Measurements from ENCODE around the gene KDM1A.
"Not testable (repeated sequence)": the region's sequence is repeated elsewhere in the genome, so short reads cannot be mapped to it uniquely, and the experiment has no call there.

The KDM1A gene

GRCh38 chr1:23019094-23019862 is at the start of gene KDM1A:
TSS of gene KDM1A (plus strand) at chr1:23019468. CDS start at chr1:23019597, 129 bp downstream.
- Histone ChIP-seq H3K9ac (ENCODE audit: low read depth in 1 of 2, low read length in 2 of 2) (peak within 1 kb of the TSS; percentile 78 to 79), H3K27me3 (ENCODE audit: control insufficient read depth in 2 of 2, insufficient read depth in 2 of 2, low read length in 2 of 2) (no peaks in the 10 kb centered on the region), H3K4me1 (ENCODE audit: control insufficient read depth in 2 of 2, insufficient read depth in 2 of 2, low read length in 2 of 2) (peaks cover 2 to 4% of the 10 kb centered on the region in 2 donors), H3K27ac (ENCODE audit: low read depth in 2 of 2, low read length in 2 of 2) (peak within 1 kb of the TSS; percentile 80 to 89), H3K4me3 (ENCODE audit: low read length in 2 of 2) (peak within 1 kb of the TSS; percentile 97 to 98), H3K36me3 (ENCODE audit: control insufficient read depth in 2 of 2, insufficient read depth in 2 of 2, low read length in 2 of 2) (no peaks in the 10 kb centered on the region), H3K9me3 (ENCODE audit: control insufficient read depth in 2 of 2, low read length in 2 of 2) (no peaks in the 10 kb centered on the region)

DNA sequence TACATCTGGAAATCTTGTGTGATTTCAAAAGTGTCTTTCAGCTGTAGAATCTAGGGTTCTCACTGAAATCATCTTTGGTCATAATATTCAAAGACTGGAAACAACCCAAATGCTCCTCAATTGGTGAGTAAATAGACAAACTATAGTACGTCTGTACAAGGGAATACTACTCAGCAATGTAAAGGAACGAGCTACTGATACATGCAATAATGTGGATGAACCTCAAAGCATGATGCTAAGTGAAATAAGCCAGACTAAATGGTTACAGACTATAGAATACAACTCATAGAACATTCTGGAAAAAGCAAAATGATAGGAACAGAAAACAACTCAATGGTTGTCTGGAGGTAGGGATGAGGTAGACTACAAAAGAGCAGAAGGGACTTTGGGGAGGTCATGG is 49.2 kb upstream of the KDM1A start:
- Histone ChIP-seq H3K4me3 (ENCODE audit: low read length in 2 of 2) (no peak overlapping the region), H3K9me3 (ENCODE audit: control insufficient read depth in 2 of 2, low read length in 2 of 2) (no peaks in the 10 kb centered on the region), H3K27ac (ENCODE audit: low read depth in 2 of 2, low read length in 2 of 2) (no peak overlapping the region), H3K4me1 (ENCODE audit: control insufficient read depth in 2 of 2, insufficient read depth in 2 of 2, low read length in 2 of 2) (peaks cover 0 to 3% of the 10 kb centered on the region in 2 donors), H3K27me3 (ENCODE audit: control insufficient read depth in 2 of 2, insufficient read depth in 2 of 2, low read length in 2 of 2) (peaks cover 0 to 2% of the 10 kb centered on the region in 2 donors), H3K9ac (ENCODE audit: low read depth in 1 of 2, low read length in 2 of 2) (no peak overlapping the region), H3K36me3 (ENCODE audit: control insufficient read depth in 2 of 2, insufficient read depth in 2 of 2, low read length in 2 of 2) (no peaks in the 10 kb centered on the region)

- peaks cover 0 to 3% of the 10 kb centered on the region in 2 donors for H3K4me1 ChIP-seq (ENCODE audit: control insufficient read depth in 2 of 2, insufficient read depth in 2 of 2, low read length in 2 of 2)
- H3K36me3 ChIP-seq (ENCODE audit: control insufficient read depth in 2 of 2, insufficient read depth in 2 of 2, low read length in 2 of 2) = no peaks in the 10 kb centered on the region
- H3K27me3 ChIP-seq (ENCODE audit: control insufficient read depth in 2 of 2, insufficient read depth in 2 of 2, low read length in 2 of 2) = peaks cover under 1 to 2% of the 10 kb centered on the region in 2 donors
- H3K9me3 ChIP-seq (ENCODE audit: control insufficient read depth in 2 of 2, low read length in 2 of 2) = no peaks in the 10 kb centered on the region
- no peak overlapping the region for H3K9ac ChIP-seq (ENCODE audit: low read depth in 1 of 2, low read length in 2 of 2)
- H3K27ac ChIP-seq (ENCODE audit: low read depth in 2 of 2, low read length in 2 of 2) = no peak overlapping the region
- H3K4me3 ChIP-seq (ENCODE audit: low read length in 2 of 2) = no peak overlapping the region
These were observed 48.1 kb upstream of the KDM1A start for GRCh38 chr1:22971161-22971560.

GRCh38 chr1:22971611-22972405 is 47.5 kb upstream of the KDM1A start:
- H3K4me3 ChIP-seq (ENCODE audit: low read length in 2 of 2) = no peak overlapping the region
- peaks cover 2 to 3% of the 10 kb centered on the region in 2 donors for H3K27me3 ChIP-seq (ENCODE audit: control insufficient read depth in 2 of 2, insufficient read depth in 2 of 2, low read length in 2 of 2)
- H3K9me3 ChIP-seq (ENCODE audit: control insufficient read depth in 2 of 2, low read length in 2 of 2) = no peaks in the 10 kb centered on the region
- peaks cover 0 to 5% of the 10 kb centered on the region in 2 donors for H3K4me1 ChIP-seq (ENCODE audit: control insufficient read depth in 2 of 2, insufficient read depth in 2 of 2, low read length in 2 of 2)
- H3K36me3 ChIP-seq (ENCODE audit: control insufficient read depth in 2 of 2, insufficient read depth in 2 of 2, low read length in 2 of 2) = no peaks in the 10 kb centered on the region
- H3K9ac ChIP-seq (ENCODE audit: low read depth in 1 of 2, low read length in 2 of 2) = no peak overlapping the region
- no peak overlapping the region for H3K27ac ChIP-seq (ENCODE audit: low read depth in 2 of 2, low read length in 2 of 2)

GRCh38 chr1:22972760-22973159 is 46.5 kb upstream of the KDM1A start, which contains the start of gene LACTBL1:
TSS of gene LACTBL1 (minus strand) at chr1:22972866. CDS start at chr1:22972316, 550 bp downstream.
- H3K9ac ChIP-seq (ENCODE audit: low read depth in 1 of 2, low read length in 2 of 2) = no peak within 1 kb of the TSS
- H3K4me3 ChIP-seq (ENCODE audit: low read length in 2 of 2) = no peak within 1 kb of the TSS
- no peak within 1 kb of the TSS for H3K27ac ChIP-seq (ENCODE audit: low read depth in 2 of 2, low read length in 2 of 2)
- peaks cover 0 to 5% of the 10 kb centered on the region in 2 donors for H3K4me1 ChIP-seq (ENCODE audit: control insufficient read depth in 2 of 2, insufficient read depth in 2 of 2, low read length in 2 of 2)
- H3K9me3 ChIP-seq (ENCODE audit: control insufficient read depth in 2 of 2, low read length in 2 of 2) = no peaks in the 10 kb centered on the region
- no peaks in the 10 kb centered on the region for H3K36me3 ChIP-seq (ENCODE audit: control insufficient read depth in 2 of 2, insufficient read depth in 2 of 2, low read length in 2 of 2)
- H3K27me3 ChIP-seq (ENCODE audit: control insufficient read depth in 2 of 2, insufficient read depth in 2 of 2, low read length in 2 of 2) = peaks cover 2 to 3% of the 10 kb centered on the region in 2 donors

DNA sequence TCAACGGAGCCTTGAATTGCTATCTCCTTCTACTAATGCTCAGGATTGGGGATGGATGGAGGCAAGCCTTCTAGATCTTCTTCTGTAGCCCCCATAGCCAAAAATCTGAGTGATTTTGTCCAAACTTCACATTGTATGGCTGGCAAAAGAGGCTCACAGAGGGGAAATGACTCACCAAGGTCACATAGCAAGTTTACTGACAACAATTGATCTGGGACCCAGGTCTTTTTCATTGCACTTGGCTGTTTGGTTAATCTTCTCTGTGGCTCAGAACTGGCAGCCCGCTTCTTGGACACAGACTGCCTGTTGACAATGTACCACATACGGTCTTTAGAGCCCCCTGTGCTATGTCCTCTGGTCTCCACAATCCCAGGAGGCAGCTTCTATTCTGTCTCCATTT is 43.6 kb upstream of the KDM1A start:
- Histone ChIP-seq H3K36me3 (ENCODE audit: control insufficient read depth in 2 of 2, insufficient read depth in 2 of 2, low read length in 2 of 2) (no peaks in the 10 kb centered on the region), H3K27ac (ENCODE audit: low read depth in 2 of 2, low read length in 2 of 2) (no peak overlapping the region), H3K4me1 (ENCODE audit: control insufficient read depth in 2 of 2, insufficient read depth in 2 of 2, low read length in 2 of 2) (peaks cover 0 to 2% of the 10 kb centered on the region in 2 donors), H3K4me3 (ENCODE audit: low read length in 2 of 2) (no peak overlapping the region), H3K9ac (ENCODE audit: low read depth in 1 of 2, low read length in 2 of 2) (no peak overlapping the region), H3K9me3 (ENCODE audit: control insufficient read depth in 2 of 2, low read length in 2 of 2) (no peaks in the 10 kb centered on the region), H3K27me3 (ENCODE audit: control insufficient read depth in 2 of 2, insufficient read depth in 2 of 2, low read length in 2 of 2) (peaks cover 2 to 3% of the 10 kb centered on the region in 2 donors)

GRCh38 chr1:22976127-22976460 is 43.2 kb upstream of the KDM1A start:
- Histone ChIP-seq H3K9ac (ENCODE audit: low read depth in 1 of 2, low read length in 2 of 2) (no peak overlapping the region), H3K9me3 (ENCODE audit: control insufficient read depth in 2 of 2, low read length in 2 of 2) (no peaks in the 10 kb centered on the region), H3K4me3 (ENCODE audit: low read length in 2 of 2) (no peak overlapping the region), H3K27me3 (ENCODE audit: control insufficient read depth in 2 of 2, insufficient read depth in 2 of 2, low read length in 2 of 2) (peaks cover 2 to 3% of the 10 kb centered on the region in 2 donors), H3K4me1 (ENCODE audit: control insufficient read depth in 2 of 2, insufficient read depth in 2 of 2, low read length in 2 of 2) (peaks cover 0 to 2% of the 10 kb centered on the region in 2 donors), H3K27ac (ENCODE audit: low read depth in 2 of 2, low read length in 2 of 2) (no peak overlapping the region), H3K36me3 (ENCODE audit: control insufficient read depth in 2 of 2, insufficient read depth in 2 of 2, low read length in 2 of 2) (no peaks in the 10 kb centered on the region)

GRCh38 chr1:22976461-22977243 is 42.6 kb upstream of the KDM1A start:
- H3K36me3 ChIP-seq (ENCODE audit: control insufficient read depth in 2 of 2, insufficient read depth in 2 of 2, low read length in 2 of 2) = no peaks in the 10 kb centered on the region
- H3K9ac ChIP-seq (ENCODE audit: low read depth in 1 of 2, low read length in 2 of 2) = no peak overlapping the region
- no peak overlapping the region for H3K27ac ChIP-seq (ENCODE audit: low read depth in 2 of 2, low read length in 2 of 2)
- no peaks in the 10 kb centered on the region for H3K9me3 ChIP-seq (ENCODE audit: control insufficient read depth in 2 of 2, low read length in 2 of 2)
- peaks cover 0 to 2% of the 10 kb centered on the region in 2 donors for H3K4me1 ChIP-seq (ENCODE audit: control insufficient read depth in 2 of 2, insufficient read depth in 2 of 2, low read length in 2 of 2)
- H3K27me3 ChIP-seq (ENCODE audit: control insufficient read depth in 2 of 2, insufficient read depth in 2 of 2, low read length in 2 of 2) = peaks cover 2 to 3% of the 10 kb centered on the region in 2 donors
- H3K4me3 ChIP-seq (ENCODE audit: low read length in 2 of 2) = no peak overlapping the region

DNA sequence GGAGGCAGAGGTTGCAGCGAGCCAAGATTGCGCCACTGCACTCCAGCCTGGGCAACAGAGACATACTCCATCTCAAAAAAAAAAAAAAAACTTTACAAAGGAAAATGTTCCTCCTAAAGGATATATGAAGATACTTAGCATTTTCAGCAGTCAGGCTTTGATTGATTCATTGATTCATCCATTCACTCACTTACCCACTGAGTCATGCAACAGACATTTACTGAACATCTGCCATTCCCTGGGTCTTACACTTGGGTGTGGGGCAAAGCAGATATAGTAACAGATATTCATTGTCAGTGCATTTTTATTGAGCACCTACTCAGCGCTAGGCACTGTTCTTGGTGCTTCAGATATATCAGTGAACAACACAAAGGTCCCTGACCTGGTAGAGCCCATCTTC is 41.0 kb upstream of the KDM1A start:
- Histone ChIP-seq H3K27me3 (ENCODE audit: control insufficient read depth in 2 of 2, insufficient read depth in 2 of 2, low read length in 2 of 2) (peaks cover 0 to 3% of the 10 kb centered on the region in 2 donors), H3K9ac (ENCODE audit: low read depth in 1 of 2, low read length in 2 of 2) (no peak overlapping the region), H3K9me3 (ENCODE audit: control insufficient read depth in 2 of 2, low read length in 2 of 2) (no peaks in the 10 kb centered on the region), H3K27ac (ENCODE audit: low read depth in 2 of 2, low read length in 2 of 2) (no peak overlapping the region), H3K4me3 (ENCODE audit: low read length in 2 of 2) (no peak overlapping the region), H3K36me3 (ENCODE audit: control insufficient read depth in 2 of 2, insufficient read depth in 2 of 2, low read length in 2 of 2) (no peaks in the 10 kb centered on the region), H3K4me1 (ENCODE audit: control insufficient read depth in 2 of 2, insufficient read depth in 2 of 2, low read length in 2 of 2) (peaks cover 0 to 2% of the 10 kb centered on the region in 2 donors)

GRCh38 chr1:22980471-22980790 is 38.8 kb upstream of the KDM1A start:
- not testable (repeated sequence) for H3K36me3 ChIP-seq (ENCODE audit: control insufficient read depth in 2 of 2, insufficient read depth in 2 of 2, low read length in 2 of 2); H3K27me3 ChIP-seq (ENCODE audit: control insufficient read depth in 2 of 2, insufficient read depth in 2 of 2, low read length in 2 of 2); H3K9ac ChIP-seq (ENCODE audit: low read depth in 1 of 2, low read length in 2 of 2); H3K4me3 ChIP-seq (ENCODE audit: low read length in 2 of 2); H3K27ac ChIP-seq (ENCODE audit: low read depth in 2 of 2, low read length in 2 of 2); H3K4me1 ChIP-seq (ENCODE audit: control insufficient read depth in 2 of 2, insufficient read depth in 2 of 2, low read length in 2 of 2); H3K9me3 ChIP-seq (ENCODE audit: control insufficient read depth in 2 of 2, low read length in 2 of 2)

Measured in mucosa of rectum (tissue), 2 donors.